Fibroblast of villous mesenchyme (primary cell): ENCODE data around the gene U2AF1L4. TPM values are rescaled to one million over a fixed set of nuclear protein-coding genes. Genes with fewer than 3 reads are reported as not detected.

Source experiments
- DNase-seq: peaks from one replicate; pipeline ENCODE4 v3.0.0-alpha.2; 2010; ENCODE audit warnings: low read depth
- H3K4me3 ChIP-seq: 2 replicates; pipeline ENCODE4 v1.5.1; 2011; ENCODE audit warnings: low read depth, mild to moderate bottlenecking, low read length
- total RNA-seq: library from RNA; depleted of rRNA; stranded (reverse); fragments of >200 nt; gene quantifications from 2 replicates; pipeline ENCODE4 v1.2.3, GENCODE V29; 2012
- TF ChIP-seq, protein P1 (sequence below): IDR thresholded peaks from 2 replicates; pipeline ENCODE4 v1.5.1; 2012; ENCODE audit warnings: low read depth, mild to moderate bottlenecking, low read length; ENCODE audit not compliant: insufficient read depth

The U2AF1L4 gene
- total RNA-seq, 1 donor: 4.7 TPM

DNA sequence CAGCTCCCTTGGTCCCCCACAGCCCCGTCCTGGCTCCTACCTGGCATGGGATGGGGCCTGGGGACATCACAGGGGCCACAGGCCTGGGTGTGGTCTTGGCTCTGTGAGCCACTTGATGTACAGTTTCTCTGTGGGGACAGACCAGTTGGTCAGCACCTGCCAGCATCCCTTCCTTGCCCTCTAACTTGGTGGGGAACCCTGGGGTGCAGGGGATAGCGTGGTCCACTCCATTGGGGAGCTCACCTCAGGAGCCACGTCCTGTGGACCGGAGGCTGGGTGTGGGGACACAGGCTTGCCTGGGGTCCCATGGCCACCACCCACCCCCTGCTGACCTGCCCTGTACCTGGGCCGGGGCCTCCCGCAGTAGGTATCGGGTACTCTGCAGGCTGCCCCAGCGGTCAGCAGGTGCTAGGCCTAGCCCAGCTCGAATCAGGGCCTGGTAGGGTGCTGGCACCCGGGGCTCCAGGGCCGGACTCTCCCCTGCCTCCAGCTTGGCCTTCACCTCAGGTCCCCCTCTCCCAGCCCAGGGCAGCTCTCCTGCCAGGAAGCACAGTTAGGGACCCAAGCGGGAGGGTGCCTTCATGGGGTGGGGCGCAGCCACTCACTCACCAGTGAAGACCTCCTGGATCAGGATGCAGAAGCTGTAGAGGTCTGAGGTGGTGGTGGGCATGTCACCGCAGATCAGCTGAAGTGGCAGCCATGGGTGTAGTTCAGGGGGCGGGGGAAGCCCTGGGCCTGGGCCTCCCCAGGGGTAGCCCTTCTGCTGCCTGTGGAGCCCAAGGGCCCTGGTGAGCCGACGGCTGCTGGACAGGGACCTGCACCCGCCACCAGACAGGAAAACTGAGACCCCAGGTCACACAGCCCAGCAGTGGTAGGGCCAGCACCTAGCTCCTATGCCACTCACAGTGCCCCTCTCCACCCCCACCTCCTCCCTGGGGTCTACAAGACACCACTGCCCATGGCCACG is 45.0 kb upstream of the U2AF1L4 start:
- H3K4me3 ChIP-seq: no peak overlapping the region
- no peak for DNase-seq
- TF ChIP-seq, protein P1, sequence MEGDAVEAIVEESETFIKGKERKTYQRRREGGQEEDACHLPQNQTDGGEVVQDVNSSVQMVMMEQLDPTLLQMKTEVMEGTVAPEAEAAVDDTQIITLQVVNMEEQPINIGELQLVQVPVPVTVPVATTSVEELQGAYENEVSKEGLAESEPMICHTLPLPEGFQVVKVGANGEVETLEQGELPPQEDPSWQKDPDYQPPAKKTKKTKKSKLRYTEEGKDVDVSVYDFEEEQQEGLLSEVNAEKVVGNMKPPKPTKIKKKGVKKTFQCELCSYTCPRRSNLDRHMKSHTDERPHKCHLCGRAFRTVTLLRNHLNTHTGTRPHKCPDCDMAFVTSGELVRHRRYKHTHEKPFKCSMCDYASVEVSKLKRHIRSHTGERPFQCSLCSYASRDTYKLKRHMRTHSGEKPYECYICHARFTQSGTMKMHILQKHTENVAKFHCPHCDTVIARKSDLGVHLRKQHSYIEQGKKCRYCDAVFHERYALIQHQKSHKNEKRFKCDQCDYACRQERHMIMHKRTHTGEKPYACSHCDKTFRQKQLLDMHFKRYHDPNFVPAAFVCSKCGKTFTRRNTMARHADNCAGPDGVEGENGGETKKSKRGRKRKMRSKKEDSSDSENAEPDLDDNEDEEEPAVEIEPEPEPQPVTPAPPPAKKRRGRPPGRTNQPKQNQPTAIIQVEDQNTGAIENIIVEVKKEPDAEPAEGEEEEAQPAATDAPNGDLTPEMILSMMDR: no peak

DNA sequence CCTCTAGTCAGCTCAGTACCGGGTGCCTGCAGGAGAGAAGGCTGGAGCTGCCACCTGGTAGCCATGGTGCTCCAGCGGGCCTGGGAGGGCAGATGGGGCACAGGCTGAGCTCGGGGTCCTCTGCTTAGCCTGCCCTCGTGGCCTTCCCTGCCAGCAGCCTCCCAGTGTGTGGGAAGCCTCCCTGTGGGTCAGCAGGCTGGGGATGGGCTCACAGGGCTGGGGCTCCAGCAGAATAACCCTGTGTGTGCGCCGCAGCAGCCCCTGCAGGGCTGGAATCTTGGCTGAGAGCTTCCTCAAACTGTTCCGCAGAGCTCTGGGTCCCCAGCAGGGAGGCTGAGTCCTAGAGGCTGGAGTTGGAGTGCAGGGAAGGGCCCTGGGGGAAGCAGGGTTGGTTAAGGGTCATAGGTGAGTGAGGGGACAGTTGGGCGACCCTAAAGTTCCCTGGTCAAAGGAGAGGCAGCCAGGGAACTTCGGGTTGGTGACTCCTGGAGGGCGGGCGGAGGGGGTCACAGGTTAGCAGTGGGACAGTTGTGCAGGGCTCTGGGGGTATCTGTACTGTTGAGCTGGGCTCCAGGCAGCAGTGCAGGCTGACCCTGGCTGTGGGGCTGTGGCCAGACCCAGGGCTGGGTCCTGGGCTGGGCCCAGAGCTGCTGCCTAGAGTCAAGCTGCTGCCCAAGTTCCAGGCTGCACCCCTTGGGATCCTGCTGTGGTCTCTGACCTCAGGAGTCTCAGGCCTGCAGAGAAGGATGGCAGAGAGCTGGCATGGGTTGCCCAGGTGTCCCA is 44.2 kb upstream of the U2AF1L4 start:
- TF ChIP-seq, protein P1: no peak
- no peak for DNase-seq
- H3K4me3 ChIP-seq: no peak overlapping the region

DNA sequence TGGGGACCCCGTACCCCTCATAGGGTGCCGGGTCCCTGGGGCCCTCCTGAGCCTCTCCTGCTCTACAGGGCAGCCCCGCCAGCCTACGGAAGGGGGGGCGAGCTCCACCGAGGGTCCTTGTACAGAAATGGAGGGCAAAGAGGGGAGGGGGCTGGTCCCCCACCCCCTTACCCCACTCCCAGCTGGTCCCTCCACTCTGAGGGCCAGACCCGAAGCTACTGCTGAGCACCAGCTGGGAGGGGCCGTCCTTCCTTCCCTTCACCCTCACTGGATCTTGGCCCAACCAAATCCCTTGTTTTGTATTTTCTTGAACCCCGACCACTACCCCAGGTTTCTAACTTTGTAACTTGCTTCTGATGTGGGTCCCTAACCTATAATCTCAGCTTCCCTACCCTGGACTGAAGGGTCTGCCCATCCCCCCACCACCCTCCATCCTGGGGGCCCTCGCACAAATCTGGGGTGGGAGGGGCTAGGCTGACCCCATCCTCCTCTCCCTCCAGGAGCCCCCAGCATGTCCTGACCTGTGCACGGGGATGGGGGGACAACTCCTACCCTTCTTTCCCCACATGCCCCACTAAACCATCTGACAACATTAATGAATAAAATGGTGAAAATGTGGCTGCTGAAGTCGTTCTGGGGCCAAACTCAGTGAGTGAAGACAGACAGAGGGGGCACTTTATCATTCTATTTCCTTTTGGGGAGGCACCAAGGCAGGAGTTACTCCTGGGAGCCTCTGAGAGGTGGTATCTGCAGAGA is 43.2 kb upstream of the U2AF1L4 start:
- H3K4me3 ChIP-seq: no peak overlapping the region
- no peak for DNase-seq
- TF ChIP-seq, protein P1: no peak

DNA sequence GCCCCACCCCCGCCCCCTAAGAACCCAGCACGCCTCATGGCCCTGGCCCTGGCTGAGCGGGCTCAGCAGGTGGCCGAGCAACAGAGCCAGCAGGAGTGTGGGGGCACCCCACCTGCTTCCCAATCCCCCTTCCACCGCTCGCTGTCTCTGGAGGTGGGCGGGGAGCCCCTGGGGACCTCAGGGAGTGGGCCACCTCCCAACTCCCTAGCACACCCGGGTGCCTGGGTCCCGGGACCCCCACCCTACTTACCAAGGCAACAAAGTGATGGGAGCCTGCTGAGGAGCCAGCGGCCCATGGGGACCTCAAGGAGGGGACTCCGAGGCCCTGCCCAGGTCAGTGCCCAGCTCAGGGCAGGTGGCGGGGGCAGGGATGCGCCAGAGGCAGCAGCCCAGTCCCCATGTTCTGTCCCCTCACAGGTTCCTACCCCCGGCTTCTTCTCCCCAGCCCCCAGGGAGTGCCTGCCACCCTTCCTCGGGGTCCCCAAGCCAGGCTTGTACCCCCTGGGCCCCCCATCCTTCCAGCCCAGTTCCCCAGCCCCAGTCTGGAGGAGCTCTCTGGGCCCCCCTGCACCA is 42.1 kb upstream of the U2AF1L4 start:
- no peak for DNase-seq
- no peak overlapping the region for H3K4me3 ChIP-seq
- TF ChIP-seq, protein P1: no peak

DNA sequence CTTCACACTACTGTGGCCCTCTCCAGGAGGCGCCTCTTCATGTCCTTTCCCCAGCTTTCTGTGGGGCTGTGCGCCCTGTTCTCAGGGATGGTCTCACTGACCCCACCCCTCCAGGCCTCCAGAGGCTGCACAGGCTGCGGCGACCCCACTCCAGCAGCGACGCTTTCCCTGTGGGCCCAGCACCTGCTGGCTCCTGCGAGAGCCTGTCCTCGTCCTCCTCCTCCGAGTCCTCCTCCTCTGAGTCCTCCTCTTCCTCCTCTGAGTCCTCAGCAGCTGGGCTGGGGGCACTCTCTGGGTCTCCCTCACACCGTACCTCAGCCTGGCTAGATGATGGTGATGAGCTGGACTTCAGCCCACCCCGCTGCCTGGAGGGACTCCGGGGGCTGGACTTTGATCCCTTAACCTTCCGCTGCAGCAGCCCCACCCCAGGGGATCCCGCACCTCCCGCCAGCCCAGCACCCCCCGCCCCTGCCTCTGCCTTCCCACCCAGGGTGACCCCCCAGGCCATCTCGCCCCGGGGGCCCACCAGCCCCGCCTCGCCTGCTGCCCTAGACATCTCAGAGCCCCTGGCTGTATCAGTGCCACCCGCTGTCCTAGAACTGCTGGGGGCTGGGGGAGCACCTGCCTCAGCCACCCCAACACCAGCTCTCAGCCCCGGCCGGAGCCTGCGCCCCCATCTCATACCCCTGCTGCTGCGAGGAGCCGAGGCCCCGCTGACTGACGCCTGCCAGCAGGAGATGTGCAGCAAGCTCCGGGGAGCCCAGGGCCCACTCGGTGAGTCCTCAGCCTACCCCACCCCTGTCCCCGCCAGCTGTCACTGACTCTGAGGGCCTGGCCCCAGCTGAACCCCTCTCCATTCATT is 41.3 kb upstream of the U2AF1L4 start:
- no peak for DNase-seq
- TF ChIP-seq, protein P1: no peak
- H3K4me3 ChIP-seq: no peak overlapping the region

DNA sequence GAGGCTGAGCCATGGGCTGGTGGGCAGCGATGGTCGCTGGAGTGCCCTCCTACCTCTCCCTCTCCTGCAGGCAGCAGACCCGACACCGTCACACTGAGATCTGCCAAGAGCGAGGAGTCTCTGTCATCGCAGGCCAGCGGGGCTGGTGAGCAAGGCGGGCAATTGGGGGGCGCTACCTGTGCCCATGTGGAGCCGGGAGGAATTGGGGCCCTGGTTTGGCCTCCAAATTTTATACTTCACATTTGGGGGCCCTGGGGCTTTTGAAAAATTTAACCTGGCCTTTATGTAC is 40.1 kb upstream of the U2AF1L4 start:
- TF ChIP-seq, protein P1: no peak
- DNase-seq: no peak
- no peak overlapping the region for H3K4me3 ChIP-seq
